Kidney (tissue), 14 donors: Measurements from ENCODE around the gene RAP1GAP2. TPM values are rescaled to one million over a fixed set of nuclear protein-coding genes. Genes with fewer than 3 reads are reported as not detected.

Experiments used
- DNase-seq, 5 donors: peaks; one replicate each; pipeline ENCODE4 v3.0.0-alpha.2; 2013 to 2020
- FAIRE-seq: peaks from 2 replicates; lab custom pipeline; 2012; peaks lifted over from hg19 to GRCh38; lab: Jason Lieb, UNC
- H3K27ac ChIP-seq, 2 donors: one replicate each; pipeline ENCODE4 v1.7.0; 2013; ENCODE audit warnings: low read depth in 2 of 2, low read length in 2 of 2, inconsistent platforms in 1 of 2
- H3K27me3 ChIP-seq: one replicate; pipeline ENCODE4 v1.7.1; 2013; ENCODE audit warnings: low read length, inconsistent platforms; ENCODE audit not compliant: control insufficient read depth, insufficient read depth
- H3K36me3 ChIP-seq, 3 donors: one replicate each; pipeline versions ENCODE4 v1.7.0 to v1.7.1; 2013; ENCODE audit warnings: low read length in 3 of 3, control low read depth in 1 of 3, inconsistent platforms in 1 of 3; ENCODE audit not compliant: insufficient read depth in 3 of 3, control insufficient read depth in 2 of 3
- H3K4me1 ChIP-seq, 3 donors: one replicate each; pipeline versions ENCODE4 v1.7.0 to v1.7.1; 2013; ENCODE audit warnings: low read length in 3 of 3, inconsistent platforms in 1 of 3, low read depth in 1 of 3; ENCODE audit not compliant: control insufficient read depth in 2 of 3, insufficient read depth in 2 of 3
- H3K4me3 ChIP-seq, 3 donors: one replicate each; pipeline versions ENCODE4 v1.7.0 to v1.8.1; 2013; ENCODE audit warnings: low read length in 3 of 3, control low read depth in 1 of 3, inconsistent platforms in 1 of 3
- H3K9ac ChIP-seq, 3 donors: one replicate each; pipeline versions ENCODE4 v1.7.0 to v1.7.1; 2013; ENCODE audit warnings: low read length in 3 of 3, control low read depth in 1 of 3, inconsistent platforms in 1 of 3
- H3K9me3 ChIP-seq, 3 donors: one replicate each; pipeline versions ENCODE4 v1.7.0 to v1.7.1; 2013; ENCODE audit warnings: low read length in 3 of 3, control low read depth in 1 of 3, inconsistent platforms in 1 of 3; ENCODE audit not compliant: control insufficient read depth in 2 of 3, insufficient read depth in 1 of 3
- intact Hi-C: fragments of 100-400 bp; cut with DNase I; formaldehyde crosslinking; loops from one replicate; pipeline ENCODE4 v1.11.1; 2022
- polyA plus RNA-seq: library from polyadenylated mRNA; stranded (reverse); fragments of 350-450 nt; fragmentation: Illumina TruSeq; extraction: RNeasy Lipid Tissue Mini Kit (QIAGEN cat#74804); gene quantifications from one replicate; pipeline ENCODE4 v1.2.3, GENCODE V29; 2014; ENCODE audit warnings: low read depth, low replicate concordance; ENCODE audit not compliant: insufficient read depth
- total RNA-seq: library from RNA; stranded (reverse); fragmentation: NEBNext Ultra II Directional; extraction: Animal tissue kit (Norgen Biotek cat#: 25700); gene quantifications from one replicate; pipeline ENCODE4 v1.2.1, GENCODE V29; 2021
- TF ChIP-seq, protein P1 (sequence below): IDR thresholded peaks from 3 replicates; pipeline ENCODE4 v1.5.1; 2012; ENCODE audit warnings: mild to moderate bottlenecking, moderate library complexity, borderline replicate concordance; ENCODE audit not compliant: insufficient read depth; ENCODE audit errors: extremely low read depth
- donor health status: control.
- donor health status: control.
- donor health status: control.
- donor health status: control.
- donor health status: control.
- donor health status: DM: yes; HTN: yes; CAD: no.
- donor health status: Normal renal cell carcinoma (clear cell type).

RAP1GAP2 gene
- total and polyA plus RNA-seq, 2 donors from 2014 or later, result 6.8 to 46.2 TPM

DNA sequence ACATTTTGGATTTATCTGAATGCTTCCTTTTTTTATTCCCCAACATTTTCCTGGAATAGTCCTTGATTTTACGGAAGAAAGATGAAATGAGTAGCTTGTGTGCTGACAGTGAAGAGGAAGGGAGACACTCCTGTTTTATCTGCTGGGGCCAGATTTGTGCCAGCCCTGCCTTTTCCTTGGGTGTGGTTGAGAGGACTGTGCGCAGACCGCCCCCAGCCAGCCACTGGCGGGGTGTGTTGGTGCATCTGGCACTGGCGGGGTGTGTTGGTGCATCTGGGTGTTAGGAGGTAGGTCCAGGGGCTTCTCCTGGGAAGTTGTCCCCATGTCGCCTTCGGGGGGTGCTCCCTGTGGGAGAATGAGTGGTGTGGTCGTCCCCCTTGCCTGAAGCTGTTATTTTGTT, 39.5 kb downstream of the RAP1GAP2 start:
- DNase-seq (no peak), FAIRE-seq (no peak)
- H3K9me3 ChIP-seq, result no peaks in the 10 kb centered on the region
- H3K9ac ChIP-seq, result no peak overlapping the region
- no peak overlapping the region for H3K27ac ChIP-seq
- H3K4me3 ChIP-seq, result no peak overlapping the region
- H3K36me3 ChIP-seq, result no peaks in the 10 kb centered on the region
- H3K27me3 ChIP-seq, result no peaks in the 10 kb centered on the region
- no peaks in the 10 kb centered on the region for H3K4me1 ChIP-seq
- TF ChIP-seq, protein P1, sequence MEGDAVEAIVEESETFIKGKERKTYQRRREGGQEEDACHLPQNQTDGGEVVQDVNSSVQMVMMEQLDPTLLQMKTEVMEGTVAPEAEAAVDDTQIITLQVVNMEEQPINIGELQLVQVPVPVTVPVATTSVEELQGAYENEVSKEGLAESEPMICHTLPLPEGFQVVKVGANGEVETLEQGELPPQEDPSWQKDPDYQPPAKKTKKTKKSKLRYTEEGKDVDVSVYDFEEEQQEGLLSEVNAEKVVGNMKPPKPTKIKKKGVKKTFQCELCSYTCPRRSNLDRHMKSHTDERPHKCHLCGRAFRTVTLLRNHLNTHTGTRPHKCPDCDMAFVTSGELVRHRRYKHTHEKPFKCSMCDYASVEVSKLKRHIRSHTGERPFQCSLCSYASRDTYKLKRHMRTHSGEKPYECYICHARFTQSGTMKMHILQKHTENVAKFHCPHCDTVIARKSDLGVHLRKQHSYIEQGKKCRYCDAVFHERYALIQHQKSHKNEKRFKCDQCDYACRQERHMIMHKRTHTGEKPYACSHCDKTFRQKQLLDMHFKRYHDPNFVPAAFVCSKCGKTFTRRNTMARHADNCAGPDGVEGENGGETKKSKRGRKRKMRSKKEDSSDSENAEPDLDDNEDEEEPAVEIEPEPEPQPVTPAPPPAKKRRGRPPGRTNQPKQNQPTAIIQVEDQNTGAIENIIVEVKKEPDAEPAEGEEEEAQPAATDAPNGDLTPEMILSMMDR, result no peak
- intact Hi-C loops, result no loop called here

DNA sequence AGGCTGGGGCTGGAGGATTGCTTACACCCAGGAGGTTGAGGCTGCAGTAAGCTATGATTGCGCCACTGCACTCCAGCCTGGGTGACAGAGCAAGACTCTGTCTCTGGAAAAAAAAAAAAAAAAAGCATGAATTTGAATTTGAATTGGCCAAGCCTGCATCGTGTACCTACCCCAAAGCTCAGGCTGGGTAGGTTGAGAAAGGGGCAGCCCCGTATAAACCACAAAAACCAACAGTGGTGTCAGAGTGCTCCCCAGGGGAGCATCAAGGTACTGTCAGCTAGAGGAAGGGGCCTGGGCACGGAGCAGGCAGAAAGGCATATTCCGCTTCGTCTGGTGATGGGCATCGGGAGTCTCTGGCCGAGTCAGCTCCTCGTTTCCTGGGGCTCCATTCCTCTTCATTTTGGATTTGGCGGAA, 40.9 kb downstream of the RAP1GAP2 start:
- Histone ChIP-seq H3K36me3 (no peaks in the 10 kb centered on the region), H3K27ac (no peak overlapping the region), H3K27me3 (no peaks in the 10 kb centered on the region), H3K4me3 (no peak overlapping the region), H3K9me3 (no peaks in the 10 kb centered on the region), H3K9ac (no peak overlapping the region), H3K4me1 (no peaks in the 10 kb centered on the region)
- DNase-seq (no peak), FAIRE-seq (no peak)
- TF ChIP-seq, protein P1, result no peak
- intact Hi-C loops, result no loop called here

DNA sequence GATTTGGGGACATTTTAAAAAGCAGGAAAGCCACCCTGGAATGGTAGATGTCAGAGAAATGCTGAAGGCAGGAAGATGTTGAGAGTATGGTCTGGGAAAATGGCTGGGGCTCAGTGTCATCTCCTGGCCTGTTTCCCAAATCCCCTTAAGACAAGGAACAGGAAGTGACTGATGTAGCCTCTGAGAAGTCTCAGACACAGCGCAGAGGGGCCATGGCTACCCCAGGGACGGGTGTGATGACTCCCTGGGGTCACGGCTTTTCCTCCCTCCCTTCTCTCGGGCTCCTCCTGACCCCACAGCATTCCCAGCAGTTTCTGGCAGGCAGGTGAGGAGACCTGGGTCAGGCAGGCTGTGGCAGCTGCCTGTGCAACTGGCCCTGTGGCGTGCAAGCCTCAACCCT, 45.4 kb downstream of the RAP1GAP2 start:
- H3K9me3 ChIP-seq, result no peaks in the 10 kb centered on the region
- H3K27ac ChIP-seq, result no peak overlapping the region
- no peaks in the 10 kb centered on the region for H3K36me3 ChIP-seq
- no peak for FAIRE-seq
- no peaks in the 10 kb centered on the region for H3K27me3 ChIP-seq
- H3K4me1 ChIP-seq, result no peaks in the 10 kb centered on the region
- no peak overlapping the region for H3K4me3 ChIP-seq
- no peak for DNase-seq
- no peak overlapping the region for H3K9ac ChIP-seq
- TF ChIP-seq, protein P1, result no peak
- intact Hi-C loops, result no loop called here

DNA sequence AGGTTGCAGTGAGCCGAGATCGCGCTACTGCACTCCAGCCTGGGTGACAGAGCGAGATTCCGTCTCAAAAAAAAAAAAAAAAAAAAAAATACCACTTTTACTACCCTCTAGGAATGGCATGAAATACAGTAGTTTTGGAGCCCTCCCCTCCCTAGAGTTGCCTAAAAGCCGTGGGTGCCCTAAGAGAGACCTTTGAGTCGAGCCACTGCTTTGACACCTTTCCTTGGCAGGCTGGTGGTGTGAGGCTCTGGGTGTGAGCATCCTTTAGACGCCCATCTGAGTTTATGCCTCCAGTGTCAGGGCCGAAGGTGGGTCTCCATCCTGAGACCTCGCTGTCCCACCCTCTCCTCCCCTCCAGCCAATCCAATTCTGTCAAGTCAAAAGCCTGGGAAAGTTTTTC, 46.2 kb downstream of the RAP1GAP2 start:
- Histone ChIP-seq H3K9ac (no peak overlapping the region), H3K36me3 (no peaks in the 10 kb centered on the region), H3K27me3 (no peaks in the 10 kb centered on the region), H3K4me3 (no peak overlapping the region), H3K27ac (no peak overlapping the region), H3K9me3 (no peaks in the 10 kb centered on the region), H3K4me1 (no peaks in the 10 kb centered on the region)
- FAIRE-seq, result no peak
- TF ChIP-seq, protein P1, result no peak
- DNase-seq, result no peak
- intact Hi-C loops, result no loop called here
